ENCODE data around the gene PAPPA2.
A peak's percentile ranks its signal among the peaks of the same experiment; 100 is the strongest.

PAPPA2 gene

DNA sequence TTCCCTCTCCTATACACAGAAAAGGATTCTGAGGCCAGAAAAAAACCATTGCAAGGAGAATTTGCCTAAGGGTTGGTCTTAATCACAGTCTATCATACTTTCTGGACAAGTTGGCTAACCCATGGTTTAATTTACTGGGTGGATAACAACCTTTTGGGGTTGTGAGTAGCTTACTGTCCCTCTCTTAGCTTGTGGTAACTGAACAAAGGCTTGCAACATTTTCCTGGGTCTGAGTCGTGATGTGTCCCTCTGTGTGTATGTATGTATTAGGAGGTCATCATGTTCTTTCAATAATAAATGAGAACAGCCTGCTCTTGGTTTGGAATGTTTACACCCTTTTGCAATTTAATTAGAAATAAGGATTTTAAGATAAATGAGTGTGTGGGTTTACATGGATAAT lies 36.7 kb downstream of the PAPPA2 start:
- TF ChIP-seq, protein P1, sequence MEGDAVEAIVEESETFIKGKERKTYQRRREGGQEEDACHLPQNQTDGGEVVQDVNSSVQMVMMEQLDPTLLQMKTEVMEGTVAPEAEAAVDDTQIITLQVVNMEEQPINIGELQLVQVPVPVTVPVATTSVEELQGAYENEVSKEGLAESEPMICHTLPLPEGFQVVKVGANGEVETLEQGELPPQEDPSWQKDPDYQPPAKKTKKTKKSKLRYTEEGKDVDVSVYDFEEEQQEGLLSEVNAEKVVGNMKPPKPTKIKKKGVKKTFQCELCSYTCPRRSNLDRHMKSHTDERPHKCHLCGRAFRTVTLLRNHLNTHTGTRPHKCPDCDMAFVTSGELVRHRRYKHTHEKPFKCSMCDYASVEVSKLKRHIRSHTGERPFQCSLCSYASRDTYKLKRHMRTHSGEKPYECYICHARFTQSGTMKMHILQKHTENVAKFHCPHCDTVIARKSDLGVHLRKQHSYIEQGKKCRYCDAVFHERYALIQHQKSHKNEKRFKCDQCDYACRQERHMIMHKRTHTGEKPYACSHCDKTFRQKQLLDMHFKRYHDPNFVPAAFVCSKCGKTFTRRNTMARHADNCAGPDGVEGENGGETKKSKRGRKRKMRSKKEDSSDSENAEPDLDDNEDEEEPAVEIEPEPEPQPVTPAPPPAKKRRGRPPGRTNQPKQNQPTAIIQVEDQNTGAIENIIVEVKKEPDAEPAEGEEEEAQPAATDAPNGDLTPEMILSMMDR (IDR thresholded peaks at IDR 0.05; ENCODE audit: insufficient read depth, missing control alignments), result no peak
- peak; percentile 78 for FAIRE-seq
- DNase-seq (ENCODE audit: insufficient read length, low spot score), result no peak

DNA sequence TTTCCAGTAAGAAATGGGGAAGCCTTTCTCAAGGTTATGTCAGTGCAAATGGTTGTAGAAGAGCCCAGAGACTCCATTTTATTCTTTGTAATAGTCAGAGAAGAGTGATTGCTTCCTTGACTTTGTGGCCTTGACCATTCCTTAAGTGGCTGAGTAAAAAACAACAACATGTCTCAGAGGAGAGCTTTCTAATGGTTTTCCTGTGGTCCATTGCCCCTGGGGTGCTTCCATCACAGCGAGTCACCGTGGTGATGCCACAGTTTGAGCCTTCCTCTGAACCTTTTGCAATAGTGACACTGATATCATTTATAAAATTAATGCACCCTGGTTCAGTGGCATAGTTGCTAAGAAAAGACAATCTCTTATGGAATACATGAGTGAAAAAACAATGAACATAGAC lies 38.6 kb downstream of the PAPPA2 start:
- no peak for DNase-seq (ENCODE audit: insufficient read length, low spot score)
- FAIRE-seq, result no peak
- TF ChIP-seq, protein P1 (IDR thresholded peaks at IDR 0.05; ENCODE audit: insufficient read depth, missing control alignments), result no peak

DNA sequence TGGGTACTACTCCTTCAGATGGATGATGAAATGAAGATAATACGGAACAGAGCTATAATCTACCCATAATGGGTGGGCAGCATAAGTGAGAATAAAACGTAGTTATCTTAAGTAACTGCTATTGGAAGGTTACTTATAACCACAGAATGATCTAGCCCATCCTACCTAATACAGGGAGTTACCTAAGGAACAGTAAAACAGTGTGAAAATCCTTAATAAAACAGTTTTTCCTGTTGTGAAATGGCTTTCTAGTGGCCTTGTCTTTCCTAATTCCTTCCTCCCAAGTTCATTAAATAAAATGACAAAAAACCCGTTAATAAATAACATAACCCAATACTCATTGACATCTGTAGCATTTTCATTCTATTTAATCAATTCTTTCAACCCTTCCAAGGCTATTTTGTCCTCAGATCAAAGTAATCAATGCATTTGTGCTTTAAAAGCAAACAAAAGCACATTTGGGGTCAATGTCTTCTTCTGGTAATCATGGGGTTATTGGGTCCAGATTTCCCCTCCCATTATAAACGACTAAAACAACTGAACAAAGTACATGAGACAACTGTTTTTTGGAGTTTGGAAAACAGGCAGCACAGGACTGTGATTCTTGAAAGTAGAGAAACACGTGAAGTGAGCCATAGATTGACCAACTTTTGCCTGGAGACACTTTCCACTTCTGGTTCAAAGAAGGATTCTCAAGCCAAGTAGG lies 42.0 kb downstream of the PAPPA2 start:
- TF ChIP-seq, protein P1 (IDR thresholded peaks at IDR 0.05; ENCODE audit: insufficient read depth, missing control alignments), result no peak
- no peak for DNase-seq (ENCODE audit: insufficient read length, low spot score)
- FAIRE-seq, result peak; percentile 53

DNA sequence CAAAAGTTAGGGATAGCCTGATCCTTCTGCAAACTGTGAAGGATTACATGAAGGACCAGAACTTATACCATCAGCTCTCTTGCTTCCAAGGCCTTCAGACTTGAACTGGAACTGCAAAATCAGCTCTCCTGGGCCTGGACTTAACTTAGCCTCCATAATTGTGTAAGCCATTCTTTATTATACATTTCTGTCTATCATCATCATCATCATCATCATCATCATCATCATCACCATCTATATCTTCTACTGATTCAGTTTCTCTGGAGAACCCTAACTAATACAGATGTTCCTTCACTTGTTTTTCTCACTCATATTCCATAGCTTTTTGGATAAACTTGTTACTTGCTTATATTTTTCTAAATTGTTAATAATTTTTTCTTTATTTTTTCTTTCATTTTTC lies 50.0 kb downstream of the PAPPA2 start:
- TF ChIP-seq, protein P1 (IDR thresholded peaks at IDR 0.05; ENCODE audit: insufficient read depth, missing control alignments), result no peak
- FAIRE-seq (peak; percentile 6), DNase-seq (ENCODE audit: insufficient read length, low spot score) (no peak)

DNA sequence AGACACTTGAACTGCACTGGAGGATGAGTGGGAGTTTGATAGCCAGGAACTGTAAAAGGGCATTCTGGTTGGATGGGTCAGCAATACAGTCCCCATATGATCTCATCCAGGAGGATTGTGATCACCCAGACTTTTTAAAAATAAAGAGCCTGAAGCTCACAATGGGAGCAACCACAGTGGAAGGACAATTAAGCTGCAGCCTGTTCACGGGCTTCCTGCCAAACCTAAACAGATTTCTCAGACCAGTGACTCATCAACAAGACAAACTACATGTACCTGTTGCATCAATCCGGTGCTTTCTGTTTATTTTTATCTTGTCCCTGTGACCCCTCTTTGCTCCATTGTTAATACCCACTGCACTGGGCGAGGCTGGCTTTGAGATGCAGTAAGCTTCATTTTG lies 52.3 kb downstream of the PAPPA2 start:
- FAIRE-seq (no peak), DNase-seq (ENCODE audit: insufficient read length, low spot score) (no peak)
- TF ChIP-seq, protein P1 (IDR thresholded peaks at IDR 0.05; ENCODE audit: insufficient read depth, missing control alignments), result no peak

DNA sequence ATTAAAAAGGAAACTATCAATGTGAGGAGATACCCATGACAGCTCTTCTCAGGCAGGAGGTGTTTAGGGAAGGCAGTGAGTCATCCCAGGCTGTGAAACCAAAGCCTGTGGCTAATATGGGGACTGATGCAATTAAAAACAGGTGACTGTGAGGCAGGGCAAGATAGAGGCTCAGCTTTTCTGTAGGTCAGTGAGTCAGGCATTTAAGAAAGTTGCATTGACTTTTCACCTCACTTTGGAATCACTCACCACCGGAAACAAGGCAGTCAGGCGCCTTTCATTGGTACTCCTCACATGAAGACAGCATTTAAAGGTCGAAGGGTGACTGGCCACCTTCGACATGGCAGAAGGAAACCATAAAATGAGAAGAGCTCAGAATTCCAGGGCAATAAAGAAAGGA lies 54.5 kb downstream of the PAPPA2 start:
- FAIRE-seq, result no peak

DNA sequence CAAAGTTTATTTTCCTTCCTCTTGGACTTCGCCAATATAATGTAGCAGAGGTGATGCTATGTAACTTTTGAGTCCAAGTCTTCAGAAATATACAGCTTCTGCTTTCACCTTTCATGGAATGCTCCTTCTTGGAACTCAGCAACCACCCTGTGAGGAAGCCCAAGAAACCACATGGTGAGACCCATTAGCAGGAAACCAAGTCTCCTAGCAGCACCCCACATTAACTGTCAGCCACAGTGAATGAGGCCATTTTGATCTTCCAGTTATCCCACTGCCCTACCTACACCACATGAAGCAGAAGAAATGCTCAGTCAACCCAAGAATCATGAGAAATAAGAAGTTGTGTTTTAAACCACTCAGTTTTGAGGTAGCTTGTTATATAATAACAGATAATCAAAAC lies 58.2 kb downstream of the PAPPA2 start:
- FAIRE-seq, result no peak
- TF ChIP-seq, protein P1 (IDR thresholded peaks at IDR 0.05; ENCODE audit: insufficient read depth, missing control alignments), result no peak
- no peak for DNase-seq (ENCODE audit: insufficient read length, low spot score)

More for the DNA sequence above, 54.5 kb downstream of the PAPPA2 start:
- DNase-seq (ENCODE audit: insufficient read length, low spot score), result no peak
- TF ChIP-seq, protein P1 (IDR thresholded peaks at IDR 0.05; ENCODE audit: insufficient read depth, missing control alignments), result no peak

Measured in D721Med (cell line).